IMR-90 (cell line): ENCODE measurements around the gene THPO. TPM values are rescaled to one million over a fixed set of nuclear protein-coding genes. Genes with fewer than 3 reads are reported as not detected.

Experiments
- ATAC-seq: fragments of 200-7000 bp; cut with Tn5 transposase; 2 replicates; pipeline ENCODE4 v1.9.1; 2020; ENCODE audit warnings: low read depth, mild to moderate bottlenecking, moderate library complexity
- BruUV-seq: library from RNA; stranded (reverse); fragments of 400-500 nt; replicated peaks from 2 replicates; lab custom pipeline; 2021; lab: Mats Ljungman, UMichigan
- CTCF ChIA-PET: fragments of 300-600 bp; formaldehyde crosslinking; extraction: SDS; loops from one replicate; lab custom pipeline; 2021; ENCODE audit warnings: antibody characterized with exemption; lab: Yijun Ruan, JAX
- POLR2A ChIA-PET: fragments of 300-600 bp; sonication (Branson Sonifier 250); formaldehyde crosslinking; loops from one replicate; lab custom pipeline; 2022; ENCODE audit warnings: antibody characterized with exemption; ENCODE audit not compliant: unreplicated experiment; lab: Charles Lee
- DNase-seq: peaks from one replicate; pipeline ENCODE4 v3.0.0; 2013
- H2AFZ ChIP-seq: replicated peaks from 2 replicates; pipeline ENCODE3; 2013; ENCODE audit warnings: low read length, mild to moderate bottlenecking; ENCODE audit not compliant: poor library complexity
- H2AK5ac ChIP-seq: 2 replicates; pipeline ENCODE4 v1.6.1; 2013; ENCODE audit warnings: low read depth, low read length, inconsistent platforms
- H2AK9ac ChIP-seq: replicated peaks from 2 replicates; pipeline ENCODE3; 2013; ENCODE audit warnings: mild to moderate bottlenecking, low read depth, low read length, moderate library complexity; ENCODE audit not compliant: poor library complexity
- H2BK120ac ChIP-seq: 2 replicates; pipeline ENCODE4 v1.6.1; 2013; ENCODE audit warnings: low read depth, low read length, inconsistent platforms
- H2BK15ac ChIP-seq: 3 replicates; pipeline ENCODE4 v1.6.1; 2013; ENCODE audit warnings: low read depth, low read length, inconsistent platforms
- H2BK20ac ChIP-seq: 2 replicates; pipeline ENCODE4 v1.6.1; 2013; ENCODE audit warnings: low read depth, mild to moderate bottlenecking, inconsistent platforms, low read length, moderate library complexity
- H2BK5ac ChIP-seq: 2 replicates; pipeline ENCODE4 v1.6.1; 2013; ENCODE audit warnings: mild to moderate bottlenecking, low read depth, low read length, inconsistent platforms; ENCODE audit not compliant: poor library complexity, severe bottlenecking
- H3K14ac ChIP-seq: replicated peaks from 2 replicates; pipeline ENCODE4 v1.6.1; 2013; ENCODE audit warnings: low read depth, low read length, inconsistent platforms
- H3K18ac ChIP-seq: 2 replicates; pipeline ENCODE4 v1.6.1; 2013; ENCODE audit warnings: low read depth, low read length, control low read depth
- H3K23ac ChIP-seq: 2 replicates; pipeline ENCODE4 v1.6.1; 2013; ENCODE audit warnings: low read depth, low read length, inconsistent platforms
- H3K27ac ChIP-seq: 2 replicates; pipeline ENCODE4 v1.5.1; 2013; ENCODE audit warnings: mild to moderate bottlenecking, control low read depth, low read length; ENCODE audit not compliant: insufficient read depth
- H3K27me3 ChIP-seq: 2 replicates; pipeline ENCODE4 v1.6.1; 2013; ENCODE audit warnings: low read length; ENCODE audit not compliant: control insufficient read depth, insufficient read depth
- H3K36me3 ChIP-seq: 2 replicates; pipeline ENCODE4 v1.6.1; 2013; ENCODE audit warnings: low read length, mixed read lengths; ENCODE audit not compliant: control insufficient read depth, insufficient read depth
- H3K4ac ChIP-seq: 2 replicates; pipeline ENCODE4 v1.6.1; 2013; ENCODE audit warnings: low read depth, low read length, inconsistent platforms
- H3K4me1 ChIP-seq: 2 replicates; pipeline ENCODE4 v1.6.1; 2013; ENCODE audit warnings: low read length, mixed read lengths; ENCODE audit not compliant: control insufficient read depth, insufficient read depth
- H3K4me2 ChIP-seq: 2 replicates; pipeline ENCODE4 v1.6.1; 2013; ENCODE audit warnings: low read depth, mild to moderate bottlenecking, control low read depth, low read length, moderate library complexity
- H3K4me3 ChIP-seq: 2 replicates; pipeline ENCODE4 v1.5.1; 2013; ENCODE audit warnings: low read depth, mild to moderate bottlenecking, control low read depth, low read length, moderate library complexity; ENCODE audit not compliant: insufficient read depth
- H3K56ac ChIP-seq: 2 replicates; pipeline ENCODE4 v1.6.1; 2013; ENCODE audit warnings: low read length, inconsistent platforms; ENCODE audit not compliant: insufficient read depth; ENCODE audit errors: extremely low read depth
- H3K79me1 ChIP-seq, 2 experiments: 2 replicates each; pipeline ENCODE4 v1.6.1; 2013; ENCODE audit warnings: low read length in 2 of 2, inconsistent platforms in 1 of 2, low read depth in 1 of 2
- H3K9ac ChIP-seq: 2 replicates; pipeline ENCODE4 v1.6.1; 2013; ENCODE audit warnings: low read depth, low read length, control low read depth
- H3K9me1 ChIP-seq: 2 replicates; pipeline ENCODE4 v1.6.1; 2013; ENCODE audit warnings: low read length, inconsistent platforms; ENCODE audit not compliant: insufficient read depth
- H3K9me3 ChIP-seq: 2 replicates; pipeline ENCODE4 v1.6.1; 2013; ENCODE audit warnings: low read length; ENCODE audit not compliant: control insufficient read depth, insufficient read depth
- H4K20me1 ChIP-seq: 2 replicates; pipeline ENCODE4 v1.6.1; 2013; ENCODE audit warnings: low read length, inconsistent platforms; ENCODE audit not compliant: insufficient read depth
- H4K5ac ChIP-seq: 2 replicates; pipeline ENCODE4 v1.6.1; 2013; ENCODE audit warnings: mild to moderate bottlenecking, low read depth, low read length, control low read depth
- H4K8ac ChIP-seq, 2 experiments: 2 replicates each; pipeline ENCODE4 v1.6.1; 2013; ENCODE audit warnings: low read depth in 2 of 2, low read length in 2 of 2, control low read depth in 1 of 2, inconsistent platforms in 1 of 2
- H4K91ac ChIP-seq: 2 replicates; pipeline ENCODE4 v1.6.1; 2013; ENCODE audit warnings: low read depth, low read length, inconsistent platforms; ENCODE audit not compliant: insufficient read depth
- BHLHE40 ChIP-seq: fragments of 150-350 bp; IDR thresholded peaks from 2 replicates; pipeline ENCODE4 v1.6.1; 2016; ENCODE audit warnings: mild to moderate bottlenecking, low read depth, low read length
- CHD1 ChIP-seq: IDR thresholded peaks from 2 replicates; pipeline ENCODE4 v1.6.1; 2012; ENCODE audit warnings: low read depth, low read length, improper control_type of control experiment
- FOS ChIP-seq: fragments of 150-350 bp; IDR thresholded peaks from 2 replicates; pipeline ENCODE4 v1.6.1; 2016; ENCODE audit warnings: low read depth, low read length
- MAZ ChIP-seq: IDR thresholded peaks from 2 replicates; pipeline ENCODE4 v1.6.1; 2012; ENCODE audit warnings: low read depth, mild to moderate bottlenecking, low read length, improper control_type of control experiment, moderate library complexity, borderline replicate concordance
- MXI1 ChIP-seq: IDR thresholded peaks from 2 replicates; pipeline ENCODE4 v1.6.1; 2012; ENCODE audit warnings: low read depth, mild to moderate bottlenecking, low read length, moderate library complexity, borderline replicate concordance
- POLR2A ChIP-seq: IDR thresholded peaks from 2 replicates; pipeline ENCODE4 v1.6.1; 2012; ENCODE audit warnings: mild to moderate bottlenecking, low read depth, low read length
- RFX5 ChIP-seq: IDR thresholded peaks from 2 replicates; pipeline ENCODE4 v1.8.0; 2012; ENCODE audit warnings: low read depth, mild to moderate bottlenecking, low read length, moderate library complexity
- SMC3 ChIP-seq: fragments of 150-350 bp; IDR thresholded peaks from 2 replicates; pipeline ENCODE4 v1.6.1; 2016; ENCODE audit warnings: low read depth, mild to moderate bottlenecking, antibody characterized with exemption, low read length, moderate library complexity
- WGBS, 2 experiments: methylation state at CpG; one replicate each; pipeline versions ENCODE4 v1.1.5 to v1.1.7; 2013; ENCODE audit warnings: missing lambda C conversion rate in 2 of 2; ENCODE audit not compliant: insufficient read length in 1 of 2; ENCODE audit errors: extremely low coverage in 2 of 2; 5-methylcytosine and 5-hydroxymethylcytosine counted together
- dilution Hi-C: fragments of 300-500 bp; cut with HindIII; formaldehyde crosslinking; loops from one replicate; pipeline ENCODE4 v1.14.3; 2018; ENCODE audit warnings: low sequenced_read_pairs; ENCODE audit not compliant: unreplicated experiment
- in situ Hi-C: fragments of 300-500 bp; cut with MboI; formaldehyde crosslinking; loops from 3 replicates; pipeline ENCODE4 v1.14.3; 2019; ENCODE audit warnings: low sequenced_read_pairs, inconsistent platforms, mixed read lengths
- intact Hi-C: fragments of 100-400 bp; cut with micrococcal nuclease; formaldehyde crosslinking; loops from 2 replicates; pipeline ENCODE4 v1.10.0; 2022
- polyA plus RNA-seq, 3 experiments: library from polyadenylated mRNA; depleted of rRNA; stranded (reverse); fragments of >200 nt; gene quantifications; 2 replicates each; pipeline ENCODE4 v1.2.3, GENCODE V29; 2012; ENCODE audit warnings: low replicate concordance in 1 of 3
- total RNA-seq: library from RNA; depleted of rRNA; stranded (reverse); fragments of >200 nt; gene quantifications from 2 replicates; pipeline ENCODE4 v1.2.3, GENCODE V29; 2012
- TF ChIP-seq, protein P1 (sequence below): fragments of 150-350 bp; IDR thresholded peaks from 2 replicates; pipeline ENCODE4 v1.6.1; 2017; ENCODE audit warnings: mild to moderate bottlenecking, antibody characterized with exemption, low read length, low read depth

THPO gene
- total and polyA plus RNA-seq, 2 of the 4 experiments (the other 2 are of a cell fraction), result not detected

DNA sequence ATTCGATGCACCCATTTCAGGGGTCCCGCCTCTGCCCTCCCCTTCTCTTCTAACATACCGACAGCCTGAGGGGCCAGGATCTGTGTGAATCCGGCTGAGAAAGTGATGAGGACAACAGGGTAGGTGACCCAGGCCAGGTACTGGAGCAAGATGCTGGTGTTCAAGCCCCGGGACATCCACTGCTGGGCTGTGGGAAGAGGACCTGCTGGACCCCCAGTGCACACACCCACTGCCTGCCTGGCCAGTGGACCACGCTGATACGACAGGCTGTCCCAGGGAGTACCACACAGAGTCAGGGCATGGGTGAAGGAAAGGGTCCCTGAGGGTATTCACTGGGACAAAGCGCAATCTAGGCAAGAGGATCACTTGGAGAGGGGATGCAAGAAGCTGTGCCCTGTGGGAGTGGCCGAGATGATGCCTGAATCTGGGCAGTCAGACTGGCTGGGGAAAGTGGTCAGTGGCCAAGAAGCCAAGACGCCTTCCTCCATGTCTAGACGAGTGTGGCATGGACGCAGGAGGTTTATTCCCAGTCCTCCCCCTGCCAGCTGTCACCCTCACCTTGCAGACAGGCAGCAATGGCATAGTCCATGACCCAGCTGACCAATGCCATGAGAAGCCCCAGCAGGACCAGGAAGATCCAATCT is 19.8 kb downstream of the THPO start:
- H2BK5ac ChIP-seq, result no peak overlapping the region
- H2AK5ac ChIP-seq, result no peak overlapping the region
- DNase-seq, result no peak
- H3K4me3 ChIP-seq, result no peak overlapping the region
- peaks cover 5 to 18% of the 10 kb centered on the region in 2 experiments for H3K79me1 ChIP-seq
- H2BK120ac ChIP-seq, result no peak overlapping the region
- H3K9me3 ChIP-seq, result no peaks in the 10 kb centered on the region
- H4K91ac ChIP-seq, result no peak overlapping the region
- H2AFZ ChIP-seq, result no peak overlapping the region
- BruUV-seq, result no TSS peak
- H2BK15ac ChIP-seq, result no peak overlapping the region
- no peak overlapping the region for H4K5ac ChIP-seq
- no peak overlapping the region for H3K27ac ChIP-seq
- intact Hi-C loops (no loop called here), dilution Hi-C loops (loop anchor here (25.0 kb wide), 1 partner anchor 179 kb away; no protein-coding TSS in a partner anchor), in situ Hi-C loops (no loop called here)
- no peak overlapping the region for H2BK20ac ChIP-seq
- no peak overlapping the region for H3K14ac ChIP-seq
- H4K20me1 ChIP-seq, result peaks cover 10% of the 10 kb centered on the region
- H3K4ac ChIP-seq, result no peak overlapping the region
- TF ChIP-seq MAZ (no peak), CHD1 (no peak), POLR2A (no peak), BHLHE40 (no peak), MXI1 (no peak), RFX5 (no peak), FOS (no peak), SMC3 (no peak)
- TF ChIP-seq, protein P1, sequence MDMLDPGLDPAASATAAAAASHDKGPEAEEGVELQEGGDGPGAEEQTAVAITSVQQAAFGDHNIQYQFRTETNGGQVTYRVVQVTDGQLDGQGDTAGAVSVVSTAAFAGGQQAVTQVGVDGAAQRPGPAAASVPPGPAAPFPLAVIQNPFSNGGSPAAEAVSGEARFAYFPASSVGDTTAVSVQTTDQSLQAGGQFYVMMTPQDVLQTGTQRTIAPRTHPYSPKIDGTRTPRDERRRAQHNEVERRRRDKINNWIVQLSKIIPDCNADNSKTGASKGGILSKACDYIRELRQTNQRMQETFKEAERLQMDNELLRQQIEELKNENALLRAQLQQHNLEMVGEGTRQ, result no peak
- H3K23ac ChIP-seq, result no peak overlapping the region
- H3K9ac ChIP-seq, result no peak overlapping the region
- no peak for ATAC-seq
- H3K4me1 ChIP-seq, result peaks cover 7% of the 10 kb centered on the region
- WGBS, 2 experiments, result 94% methylated on average over 6 of the region's 12 CpGs; no CpG with 5 or more reads in 1 of the 2 experiments
- no peak overlapping the region for H2AK9ac ChIP-seq
- no peak overlapping the region for H3K18ac ChIP-seq
- H3K56ac ChIP-seq, result no peak overlapping the region
- H3K27me3 ChIP-seq, result no peaks in the 10 kb centered on the region
- ChIA-PET CTCF (interaction anchor here (0.9 kb wide), 1 partner anchor 155 kb away, joined by 3 read pairs; no protein-coding TSS in a partner anchor), POLR2A (interaction anchor here (0.5 kb wide), 1 partner anchor 27 kb away, joined by 5 read pairs; no protein-coding TSS in a partner anchor)
- peaks cover 18% of the 10 kb centered on the region; the same call in 1 of the 2 replicates for H3K9me1 ChIP-seq
- no peak overlapping the region for H3K4me2 ChIP-seq
- H3K36me3 ChIP-seq, result peaks cover 9% of the 10 kb centered on the region
- H4K8ac ChIP-seq, result no peak overlapping the region
